ENCODE data around the gene VOPP1. TPM values are rescaled to one million over a fixed set of nuclear protein-coding genes. Genes with fewer than 3 reads are reported as not detected.

Gene VOPP1
- total and polyA plus RNA-seq, 10 of the 15 experiments (the other 5 are each of a cell fraction or from before 2014, with no cell fraction given): 32.8 to 206 (median 129) TPM

DNA sequence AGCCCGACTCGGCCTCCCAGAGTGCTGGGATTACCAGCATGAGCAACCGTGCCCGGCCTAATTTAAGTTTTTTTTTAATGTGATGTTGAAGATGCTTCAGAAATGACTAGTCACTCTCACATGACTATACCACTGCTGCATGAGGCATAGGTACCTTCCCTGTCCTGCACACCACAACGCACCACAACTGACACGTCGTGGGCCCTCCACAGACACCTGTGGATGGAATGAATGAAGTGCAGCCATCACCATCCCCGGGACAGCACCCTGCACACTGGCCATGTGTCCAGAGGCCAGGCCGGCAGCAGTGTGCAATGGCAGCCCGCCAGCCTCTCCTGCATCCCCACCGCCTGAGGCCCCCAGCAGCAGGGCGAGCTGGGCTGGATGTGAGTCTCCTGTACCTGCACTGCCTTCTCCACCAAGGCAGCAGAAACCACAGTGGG, 55.1 kb downstream of the VOPP1 start:
- peak; percentile 31 for FAIRE-seq
- 21% methylated on average over 12 of the region's 12 CpGs for WGBS (ENCODE audit: insufficient coverage, insufficient replicate concordance, low lambda C conversion rate, missing lambda C conversion rate)
- no TSS peak for BruUV-seq (replicated peaks)
- no peak overlapping the region for H3K4me3 ChIP-seq
- H3K36me3 ChIP-seq (ENCODE audit: control insufficient read depth in 2 of 2, insufficient read depth in 2 of 2, low read length in 1 of 2): peaks cover 28 to 43% of the 10 kb centered on the region in 2 experiments
- ATAC-seq: peak; percentile 88
- DNase-seq (ENCODE audit: low read depth, low spot score): peak; percentile 79
- POLR2A ChIA-PET: interaction anchor here (0.6 to 9.8 kb wide), 9 partner anchors 8 to 208 kb away, joined by 3 to 122 read pairs (median 4); no protein-coding TSS in a partner anchor
- H3K27ac ChIP-seq (ENCODE audit: control insufficient read depth, insufficient read depth): peak overlapping the region; percentile 16
- in situ Hi-C loops (cut with MboI) (no loop called here), intact Hi-C loops (cut with micrococcal nuclease; ENCODE audit: unreplicated experiment) (loop anchor here (1.0 to 5.0 kb wide), 2 partner anchors 17 to 85 kb away; no protein-coding TSS in a partner anchor)
- H3K27me3 ChIP-seq (replicated peaks in 1 of 2; ENCODE audit: control insufficient read depth in 2 of 2, insufficient read depth in 2 of 2, low read length in 1 of 2): no peaks in the 10 kb centered on the region
- RAD21 ChIA-PET (ENCODE audit: unreplicated experiment): interaction anchor here (0.9 to 6.9 kb wide), 8 partner anchors 8 to 208 kb away, joined by 3 to 150 read pairs (median 19); no protein-coding TSS in a partner anchor
- SMC1A ChIA-PET (ENCODE audit: uncharacterized antibody, unreplicated experiment): interaction anchor here (1.0 to 21.7 kb wide), 10 partner anchors 8 to 209 kb away, joined by 3 to 354 read pairs (median 8); no protein-coding TSS in a partner anchor
- CTCF ChIA-PET: interaction anchor here (0.7 to 5.8 kb wide), 8 partner anchors 8 to 47 kb away, joined by 3 to 67 read pairs (median 6); no protein-coding TSS in a partner anchor
- H3K9ac ChIP-seq (ENCODE audit: control insufficient read depth, insufficient read depth, low read length): no peak overlapping the region
- no peaks in the 10 kb centered on the region for H3K9me3 ChIP-seq (replicated peaks; ENCODE audit: control insufficient read depth, insufficient read depth, low read length)
- peaks cover 63% of the 10 kb centered on the region for H3K4me1 ChIP-seq (ENCODE audit: control insufficient read depth, insufficient read depth, low read length)
- H3K4me2 ChIP-seq (ENCODE audit: control insufficient read depth, insufficient read depth): peak overlapping the region; percentile 36; the same call in 1 of the 2 replicates
- no peaks in the 10 kb centered on the region for H4K20me1 ChIP-seq (ENCODE audit: control insufficient read depth, insufficient read depth)
- no peak overlapping the region for H2AFZ ChIP-seq (ENCODE audit: control insufficient read depth, low read depth, low read length)
- peaks cover 67% of the 10 kb centered on the region for H3K79me2 ChIP-seq (ENCODE audit: control insufficient read depth, insufficient read depth, low read length)
- TF ChIP-seq PAX8 (IDR thresholded peaks at IDR 0.05) (no peak), YY1 (IDR thresholded peaks at IDR 0.05; ENCODE audit: low read depth, low read length) (no peak), YBX1 (IDR thresholded peaks at IDR 0.05) (no peak), SRF (IDR thresholded peaks at IDR 0.05; ENCODE audit: low read depth in 2 of 2, low read length in 2 of 2) (no peak), ZNF274 (IDR thresholded peaks at IDR 0.05; ENCODE audit: insufficient read depth, insufficient read length) (no peak)
- TF ChIP-seq, protein P1, sequence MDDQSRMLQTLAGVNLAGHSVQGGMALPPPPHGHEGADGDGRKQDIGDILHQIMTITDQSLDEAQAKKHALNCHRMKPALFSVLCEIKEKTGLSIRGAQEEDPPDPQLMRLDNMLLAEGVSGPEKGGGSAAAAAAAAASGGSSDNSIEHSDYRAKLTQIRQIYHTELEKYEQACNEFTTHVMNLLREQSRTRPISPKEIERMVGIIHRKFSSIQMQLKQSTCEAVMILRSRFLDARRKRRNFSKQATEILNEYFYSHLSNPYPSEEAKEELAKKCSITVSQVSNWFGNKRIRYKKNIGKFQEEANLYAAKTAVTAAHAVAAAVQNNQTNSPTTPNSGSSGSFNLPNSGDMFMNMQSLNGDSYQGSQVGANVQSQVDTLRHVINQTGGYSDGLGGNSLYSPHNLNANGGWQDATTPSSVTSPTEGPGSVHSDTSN (IDR thresholded peaks at IDR 0.05; ENCODE audit: insufficient replicate concordance, low read depth, low read length): no peak
- TF ChIP-seq, protein P2, sequence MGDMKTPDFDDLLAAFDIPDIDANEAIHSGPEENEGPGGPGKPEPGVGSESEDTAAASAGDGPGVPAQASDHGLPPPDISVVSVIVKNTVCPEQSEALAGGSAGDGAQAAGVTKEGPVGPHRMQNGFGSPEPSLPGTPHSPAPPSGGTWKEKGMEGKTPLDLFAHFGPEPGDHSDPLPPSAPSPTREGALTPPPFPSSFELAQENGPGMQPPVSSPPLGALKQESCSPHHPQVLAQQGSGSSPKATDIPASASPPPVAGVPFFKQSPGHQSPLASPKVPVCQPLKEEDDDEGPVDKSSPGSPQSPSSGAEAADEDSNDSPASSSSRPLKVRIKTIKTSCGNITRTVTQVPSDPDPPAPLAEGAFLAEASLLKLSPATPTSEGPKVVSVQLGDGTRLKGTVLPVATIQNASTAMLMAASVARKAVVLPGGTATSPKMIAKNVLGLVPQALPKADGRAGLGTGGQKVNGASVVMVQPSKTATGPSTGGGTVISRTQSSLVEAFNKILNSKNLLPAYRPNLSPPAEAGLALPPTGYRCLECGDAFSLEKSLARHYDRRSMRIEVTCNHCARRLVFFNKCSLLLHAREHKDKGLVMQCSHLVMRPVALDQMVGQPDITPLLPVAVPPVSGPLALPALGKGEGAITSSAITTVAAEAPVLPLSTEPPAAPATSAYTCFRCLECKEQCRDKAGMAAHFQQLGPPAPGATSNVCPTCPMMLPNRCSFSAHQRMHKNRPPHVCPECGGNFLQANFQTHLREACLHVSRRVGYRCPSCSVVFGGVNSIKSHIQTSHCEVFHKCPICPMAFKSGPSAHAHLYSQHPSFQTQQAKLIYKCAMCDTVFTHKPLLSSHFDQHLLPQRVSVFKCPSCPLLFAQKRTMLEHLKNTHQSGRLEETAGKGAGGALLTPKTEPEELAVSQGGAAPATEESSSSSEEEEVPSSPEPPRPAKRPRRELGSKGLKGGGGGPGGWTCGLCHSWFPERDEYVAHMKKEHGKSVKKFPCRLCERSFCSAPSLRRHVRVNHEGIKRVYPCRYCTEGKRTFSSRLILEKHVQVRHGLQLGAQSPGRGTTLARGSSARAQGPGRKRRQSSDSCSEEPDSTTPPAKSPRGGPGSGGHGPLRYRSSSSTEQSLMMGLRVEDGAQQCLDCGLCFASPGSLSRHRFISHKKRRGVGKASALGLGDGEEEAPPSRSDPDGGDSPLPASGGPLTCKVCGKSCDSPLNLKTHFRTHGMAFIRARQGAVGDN (IDR thresholded peaks at IDR 0.05): peak; percentile 91
- TF ChIP-seq, protein P3, sequence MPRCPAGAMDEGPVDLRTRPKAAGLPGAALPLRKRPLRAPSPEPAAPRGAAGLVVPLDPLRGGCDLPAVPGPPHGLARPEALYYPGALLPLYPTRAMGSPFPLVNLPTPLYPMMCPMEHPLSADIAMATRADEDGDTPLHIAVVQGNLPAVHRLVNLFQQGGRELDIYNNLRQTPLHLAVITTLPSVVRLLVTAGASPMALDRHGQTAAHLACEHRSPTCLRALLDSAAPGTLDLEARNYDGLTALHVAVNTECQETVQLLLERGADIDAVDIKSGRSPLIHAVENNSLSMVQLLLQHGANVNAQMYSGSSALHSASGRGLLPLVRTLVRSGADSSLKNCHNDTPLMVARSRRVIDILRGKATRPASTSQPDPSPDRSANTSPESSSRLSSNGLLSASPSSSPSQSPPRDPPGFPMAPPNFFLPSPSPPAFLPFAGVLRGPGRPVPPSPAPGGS (IDR thresholded peaks at IDR 0.05; ENCODE audit: borderline replicate concordance, insufficient read depth, low read depth, low read length, poor library complexity, severe bottlenecking): peak; percentile 78
- TF ChIP-seq, protein P4, sequence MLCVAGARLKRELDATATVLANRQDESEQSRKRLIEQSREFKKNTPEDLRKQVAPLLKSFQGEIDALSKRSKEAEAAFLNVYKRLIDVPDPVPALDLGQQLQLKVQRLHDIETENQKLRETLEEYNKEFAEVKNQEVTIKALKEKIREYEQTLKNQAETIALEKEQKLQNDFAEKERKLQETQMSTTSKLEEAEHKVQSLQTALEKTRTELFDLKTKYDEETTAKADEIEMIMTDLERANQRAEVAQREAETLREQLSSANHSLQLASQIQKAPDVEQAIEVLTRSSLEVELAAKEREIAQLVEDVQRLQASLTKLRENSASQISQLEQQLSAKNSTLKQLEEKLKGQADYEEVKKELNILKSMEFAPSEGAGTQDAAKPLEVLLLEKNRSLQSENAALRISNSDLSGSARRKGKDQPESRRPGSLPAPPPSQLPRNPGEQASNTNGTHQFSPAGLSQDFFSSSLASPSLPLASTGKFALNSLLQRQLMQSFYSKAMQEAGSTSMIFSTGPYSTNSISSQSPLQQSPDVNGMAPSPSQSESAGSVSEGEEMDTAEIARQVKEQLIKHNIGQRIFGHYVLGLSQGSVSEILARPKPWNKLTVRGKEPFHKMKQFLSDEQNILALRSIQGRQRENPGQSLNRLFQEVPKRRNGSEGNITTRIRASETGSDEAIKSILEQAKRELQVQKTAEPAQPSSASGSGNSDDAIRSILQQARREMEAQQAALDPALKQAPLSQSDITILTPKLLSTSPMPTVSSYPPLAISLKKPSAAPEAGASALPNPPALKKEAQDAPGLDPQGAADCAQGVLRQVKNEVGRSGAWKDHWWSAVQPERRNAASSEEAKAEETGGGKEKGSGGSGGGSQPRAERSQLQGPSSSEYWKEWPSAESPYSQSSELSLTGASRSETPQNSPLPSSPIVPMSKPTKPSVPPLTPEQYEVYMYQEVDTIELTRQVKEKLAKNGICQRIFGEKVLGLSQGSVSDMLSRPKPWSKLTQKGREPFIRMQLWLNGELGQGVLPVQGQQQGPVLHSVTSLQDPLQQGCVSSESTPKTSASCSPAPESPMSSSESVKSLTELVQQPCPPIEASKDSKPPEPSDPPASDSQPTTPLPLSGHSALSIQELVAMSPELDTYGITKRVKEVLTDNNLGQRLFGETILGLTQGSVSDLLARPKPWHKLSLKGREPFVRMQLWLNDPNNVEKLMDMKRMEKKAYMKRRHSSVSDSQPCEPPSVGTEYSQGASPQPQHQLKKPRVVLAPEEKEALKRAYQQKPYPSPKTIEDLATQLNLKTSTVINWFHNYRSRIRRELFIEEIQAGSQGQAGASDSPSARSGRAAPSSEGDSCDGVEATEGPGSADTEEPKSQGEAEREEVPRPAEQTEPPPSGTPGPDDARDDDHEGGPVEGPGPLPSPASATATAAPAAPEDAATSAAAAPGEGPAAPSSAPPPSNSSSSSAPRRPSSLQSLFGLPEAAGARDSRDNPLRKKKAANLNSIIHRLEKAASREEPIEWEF (IDR thresholded peaks at IDR 0.05; ENCODE audit: insufficient replicate concordance, low read depth, low read length): no peak
